IgD-negative memory B cell (primary cell): ENCODE results near the gene GALR2. TPM values are rescaled to one million over a fixed set of nuclear protein-coding genes. Genes with fewer than 3 reads are reported as not detected.
A peak's percentile ranks its signal among the peaks of the same experiment; 100 is the strongest.
"Not testable (repeated sequence)": the region's sequence is repeated elsewhere in the genome, so short reads cannot be mapped to it uniquely, and the experiment has no call there.

Source experiments
- H3K27ac Mint-ChIP-seq, 3 donors: one replicate each; pipeline ENCODE4 v1.8.0; 2020 to 2022; ENCODE audit warnings: mild to moderate bottlenecking in 3 of 3, mixed read lengths in 3 of 3, moderate library complexity in 1 of 3
- H3K27me3 Mint-ChIP-seq: one replicate; pipeline ENCODE4 v1.8.0; 2021; ENCODE audit warnings: mixed read lengths
- H3K36me3 Mint-ChIP-seq: one replicate; pipeline ENCODE4 v1.8.0; 2020; ENCODE audit warnings: mild to moderate bottlenecking, mixed read lengths
- H3K4me1 Mint-ChIP-seq, 3 donors: one replicate each; pipeline ENCODE4 v1.8.0; 2020 to 2022; ENCODE audit warnings: mixed read lengths in 3 of 3, mild to moderate bottlenecking in 1 of 3
- H3K4me3 Mint-ChIP-seq, 4 donors: one replicate each; pipeline ENCODE4 v1.8.0; 2020 to 2022; ENCODE audit warnings: mild to moderate bottlenecking in 4 of 4, mixed read lengths in 4 of 4, moderate library complexity in 3 of 4
- H3K9me3 Mint-ChIP-seq, 3 donors: one replicate each; pipeline ENCODE4 v1.8.0; 2020 to 2021; ENCODE audit warnings: mixed read lengths in 3 of 3, mild to moderate bottlenecking in 1 of 3
- polyA plus RNA-seq: library from polyadenylated mRNA; unstranded; fragments of 300-500 nt; fragmentation: Illumina TruSeq; gene quantifications from one replicate; pipeline ENCODE4 v1.2.3, GENCODE V29; 2021

GALR2 gene
- polyA plus RNA-seq: 0.21 TPM

DNA sequence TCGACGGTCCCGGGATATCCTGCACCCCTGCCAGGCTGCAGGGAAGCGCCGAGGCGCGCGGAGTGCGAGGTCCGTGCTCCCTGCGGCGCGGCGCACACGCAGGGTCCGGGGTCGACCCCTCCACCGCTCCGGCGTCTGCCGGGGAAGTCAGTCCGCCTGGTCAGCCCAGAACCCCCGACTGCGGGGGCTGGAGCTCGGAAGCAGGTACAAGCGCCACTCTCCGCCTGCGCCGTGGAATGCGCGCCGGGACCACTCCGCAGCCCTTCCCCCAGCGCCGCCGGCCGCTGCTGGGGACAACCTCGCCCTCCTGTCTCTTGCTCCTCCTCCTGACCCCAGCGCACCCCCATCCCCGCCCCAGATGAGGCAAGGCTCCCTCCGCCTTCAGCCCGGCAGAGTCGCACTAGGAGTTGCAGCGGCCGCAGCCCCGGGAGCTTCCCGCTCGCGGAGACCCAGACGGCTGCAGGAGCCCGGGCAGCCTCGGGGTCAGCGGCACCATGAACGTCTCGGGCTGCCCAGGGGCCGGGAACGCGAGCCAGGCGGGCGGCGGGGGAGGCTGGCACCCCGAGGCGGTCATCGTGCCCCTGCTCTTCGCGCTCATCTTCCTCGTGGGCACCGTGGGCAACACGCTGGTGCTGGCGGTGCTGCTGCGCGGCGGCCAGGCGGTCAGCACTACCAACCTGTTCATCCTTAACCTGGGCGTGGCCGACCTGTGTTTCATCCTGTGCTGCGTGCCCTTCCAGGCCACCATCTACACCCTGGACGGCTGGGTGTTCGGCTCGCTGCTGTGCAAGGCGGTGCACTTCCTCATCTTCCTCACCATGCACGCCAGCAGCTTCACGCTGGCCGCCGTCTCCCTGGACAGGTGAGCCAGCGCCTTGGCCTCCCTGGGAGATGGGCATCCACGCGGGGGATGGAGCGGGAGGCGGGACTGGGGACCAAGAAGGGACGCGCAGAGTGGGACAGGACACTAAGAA, at the start of gene GALR2:
Gene GALR2, plus strand, starts transcription at position 392 of the 974 bp plus-strand sequence. Its CDS starts 103 bp downstream, at position 495.
- Mint-ChIP-seq H3K4me1 (peaks cover 30 to 37% (median 37%) of the 10 kb centered on the region in 3 donors), H3K27ac (peak within 1 kb of the TSS; percentile 32 to 95 (median 57)), H3K4me3 (peak within 1 kb of the TSS; percentile 63 to 87 (median 72)), H3K9me3 (peaks cover 0 to 2% (median 0%) of the 10 kb centered on the region in 3 donors), H3K36me3 (peaks cover 1% of the 10 kb centered on the region), H3K27me3 (peaks cover 40% of the 10 kb centered on the region)

GRCh38 chr17:76025294-76025693, 49.3 kb upstream of the GALR2 start:
- Mint-ChIP-seq H3K36me3 (no peaks in the 10 kb centered on the region), H3K4me1 (peaks cover 0 to 7% (median 4%) of the 10 kb centered on the region in 3 donors), H3K9me3 (no peaks in the 10 kb centered on the region), H3K27ac (peak overlapping the region in 1 of 3 donors; percentile 68), H3K4me3 (no peak overlapping the region), H3K27me3 (no peaks in the 10 kb centered on the region)

DNA sequence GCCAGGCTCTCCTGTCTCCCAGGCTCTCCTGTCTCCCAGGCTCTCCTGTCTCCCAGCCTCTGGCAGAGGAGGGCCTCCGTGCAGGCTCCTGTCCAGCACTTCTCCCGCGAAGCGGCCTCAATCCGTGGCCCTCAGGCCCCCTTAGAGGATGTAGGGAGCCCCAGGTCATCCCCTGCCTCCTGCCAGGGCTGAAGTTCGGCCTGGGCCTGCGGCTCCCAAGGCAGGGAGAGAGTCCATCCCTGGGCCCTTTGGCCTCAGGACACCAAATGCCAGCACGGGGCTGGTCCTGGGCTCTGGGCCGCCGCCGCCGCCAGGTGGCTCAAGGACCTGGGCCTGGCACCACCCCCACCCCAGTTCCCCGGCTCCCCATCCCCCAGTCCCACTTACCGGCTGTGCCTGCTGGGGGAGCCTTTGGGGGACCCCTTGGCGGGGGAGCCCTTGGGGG, 47.8 kb upstream of the GALR2 start:
- no peaks in the 10 kb centered on the region for H3K27me3 Mint-ChIP-seq
- peaks cover 0 to 7% (median 4%) of the 10 kb centered on the region in 3 donors for H3K4me1 Mint-ChIP-seq
- no peak overlapping the region for H3K27ac Mint-ChIP-seq
- no peak overlapping the region for H3K4me3 Mint-ChIP-seq
- no peaks in the 10 kb centered on the region for H3K9me3 Mint-ChIP-seq
- H3K36me3 Mint-ChIP-seq: no peaks in the 10 kb centered on the region

- Mint-ChIP-seq H3K9me3 (no peaks in the 10 kb centered on the region), H3K4me1 (peaks cover 0 to 7% (median 4%) of the 10 kb centered on the region in 3 donors), H3K4me3 (no peak within 1 kb of the TSS)
Observed at GRCh38 chr17:76027159-76027839, 47.3 kb upstream of the GALR2 start, which contains the start of gene EVPL. TSS of gene EVPL (minus strand) at chr17:76027306. CDS start at chr17:76027198, 108 bp downstream.

DNA sequence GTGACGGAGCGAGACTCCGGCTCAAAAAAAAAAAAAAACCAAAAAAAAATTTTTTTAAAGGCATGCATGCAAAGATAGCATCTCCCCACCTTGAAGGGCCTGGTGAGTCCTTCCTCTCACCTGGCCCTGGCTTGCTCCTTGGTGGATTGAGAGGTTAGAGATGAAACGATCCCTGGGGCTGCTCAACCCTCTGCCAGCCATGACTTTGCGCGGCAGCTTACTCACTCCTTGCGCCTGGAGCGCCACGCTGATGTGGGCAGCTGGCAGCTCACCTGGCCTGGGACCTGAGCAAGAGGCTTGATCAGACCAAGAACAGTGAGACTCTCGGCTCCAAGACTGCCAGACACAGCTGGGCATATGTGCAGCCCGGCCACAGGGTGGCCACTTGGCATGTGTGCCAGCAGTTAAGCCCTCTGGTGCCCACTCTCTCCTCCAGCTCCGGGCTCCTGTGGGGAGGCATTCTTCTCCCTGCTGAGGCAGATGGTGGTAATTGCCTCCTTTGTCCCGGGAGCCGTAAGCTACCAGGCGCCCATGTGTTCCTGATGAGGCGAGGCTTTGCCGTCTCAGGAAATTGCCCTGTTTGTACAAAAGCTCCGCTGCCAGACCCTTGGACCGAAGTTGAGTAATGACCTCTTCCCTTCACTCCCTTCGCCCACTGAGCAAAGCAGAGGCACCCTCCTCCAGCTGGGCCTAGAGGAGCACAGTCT, 42.4 kb upstream of the GALR2 start:
- Mint-ChIP-seq H3K4me3 (no peak overlapping the region), H3K9me3 (no peaks in the 10 kb centered on the region), H3K27me3 (no peaks in the 10 kb centered on the region), H3K27ac (no peak overlapping the region), H3K36me3 (no peaks in the 10 kb centered on the region), H3K4me1 (peaks cover 0 to 7% (median 4%) of the 10 kb centered on the region in 3 donors)

More at GRCh38 chr17:76027159-76027839, 47.3 kb upstream of the GALR2 start, which contains the start of gene EVPL:
- Mint-ChIP-seq H3K27me3 (no peaks in the 10 kb centered on the region), H3K36me3 (no peaks in the 10 kb centered on the region), H3K27ac (peak within 1 kb of the TSS in 1 of 3 donors; percentile 69)

GRCh38 chr17:76032780-76033108, 41.8 kb upstream of the GALR2 start:
- H3K9me3 Mint-ChIP-seq: no peaks in the 10 kb centered on the region
- no peaks in the 10 kb centered on the region for H3K36me3 Mint-ChIP-seq
- H3K27ac Mint-ChIP-seq: no peak overlapping the region
- H3K4me3 Mint-ChIP-seq: no peak overlapping the region
- peaks cover 0 to 7% (median 4%) of the 10 kb centered on the region in 3 donors for H3K4me1 Mint-ChIP-seq
- H3K27me3 Mint-ChIP-seq: no peaks in the 10 kb centered on the region

DNA sequence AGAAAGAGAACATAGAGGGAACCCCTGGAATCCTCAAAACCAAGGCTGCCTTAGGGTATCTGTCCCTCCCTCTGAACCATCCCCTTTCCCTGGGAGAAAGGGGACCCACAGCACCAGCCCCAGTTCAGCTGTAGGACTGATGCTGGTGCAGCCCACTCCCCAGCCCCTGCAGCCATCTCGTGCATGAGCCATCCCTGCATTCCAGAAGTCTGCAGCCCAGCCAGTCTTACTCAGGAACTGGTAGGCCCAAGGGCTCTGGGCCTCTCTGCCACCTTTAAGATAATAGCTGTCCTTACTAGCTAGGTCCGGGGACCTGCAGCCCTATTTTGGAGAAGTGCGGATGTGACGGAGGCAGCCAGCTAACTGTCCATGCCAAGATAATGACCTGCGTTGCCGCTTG, 41.4 kb upstream of the GALR2 start:
- H3K4me3 Mint-ChIP-seq: no peak overlapping the region
- no peak overlapping the region for H3K27ac Mint-ChIP-seq
- H3K4me1 Mint-ChIP-seq: peaks cover 0 to 7% (median 4%) of the 10 kb centered on the region in 3 donors
- H3K36me3 Mint-ChIP-seq: no peaks in the 10 kb centered on the region
- H3K9me3 Mint-ChIP-seq: no peaks in the 10 kb centered on the region
- no peaks in the 10 kb centered on the region for H3K27me3 Mint-ChIP-seq

- H3K27me3 Mint-ChIP-seq: no peaks in the 10 kb centered on the region
- peaks cover 2% of the 10 kb centered on the region for H3K36me3 Mint-ChIP-seq
- H3K4me1 Mint-ChIP-seq: peaks cover 0 to 3% (median 2%) of the 10 kb centered on the region in 3 donors
- H3K9me3 Mint-ChIP-seq: no peaks in the 10 kb centered on the region
- H3K27ac Mint-ChIP-seq: no peak overlapping the region
- no peak overlapping the region for H3K4me3 Mint-ChIP-seq
Observed at GRCh38 chr17:76034428-76035350, 39.9 kb upstream of the GALR2 start.

DNA sequence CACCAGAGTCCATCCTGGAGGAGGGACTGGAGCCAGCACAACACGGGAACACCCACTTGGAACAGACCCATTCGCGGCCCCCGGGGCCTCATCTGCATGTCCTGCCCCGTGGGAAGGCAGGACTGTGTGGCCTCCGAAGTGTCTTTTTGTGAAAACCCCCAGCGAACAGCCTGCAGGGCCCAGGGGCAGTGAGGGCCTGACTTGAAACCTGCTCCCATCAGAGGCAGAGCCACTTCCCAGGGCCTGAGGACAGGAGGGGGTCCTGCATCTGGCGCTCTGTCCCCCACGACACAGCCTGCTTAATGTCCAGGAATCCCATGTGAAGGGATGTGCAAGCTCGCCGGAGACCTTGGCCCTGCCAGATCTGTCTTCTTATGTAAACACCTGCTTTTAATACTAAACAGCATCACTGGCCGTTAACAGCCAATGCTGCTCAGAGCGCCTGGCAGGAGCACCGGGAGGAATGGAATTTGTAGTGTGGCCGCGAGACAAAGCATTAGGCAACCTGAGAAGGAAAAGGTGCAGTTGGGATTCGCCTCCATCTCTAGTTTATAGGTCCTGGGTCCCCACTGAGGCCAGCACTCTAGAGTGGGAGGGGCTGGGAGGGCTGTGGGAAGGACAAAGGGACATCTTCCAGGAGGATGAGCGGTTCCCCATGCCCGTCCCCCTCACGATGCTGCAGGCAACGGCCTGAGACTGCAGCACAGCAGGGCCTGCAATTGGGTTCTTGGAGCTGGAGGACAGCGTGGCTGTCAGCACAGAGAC, 37.9 kb upstream of the GALR2 start:
- Mint-ChIP-seq H3K27ac (no peak overlapping the region), H3K4me3 (no peak overlapping the region), H3K4me1 (no peaks in the 10 kb centered on the region), H3K27me3 (no peaks in the 10 kb centered on the region), H3K9me3 (no peaks in the 10 kb centered on the region), H3K36me3 (peaks cover 2% of the 10 kb centered on the region)

DNA sequence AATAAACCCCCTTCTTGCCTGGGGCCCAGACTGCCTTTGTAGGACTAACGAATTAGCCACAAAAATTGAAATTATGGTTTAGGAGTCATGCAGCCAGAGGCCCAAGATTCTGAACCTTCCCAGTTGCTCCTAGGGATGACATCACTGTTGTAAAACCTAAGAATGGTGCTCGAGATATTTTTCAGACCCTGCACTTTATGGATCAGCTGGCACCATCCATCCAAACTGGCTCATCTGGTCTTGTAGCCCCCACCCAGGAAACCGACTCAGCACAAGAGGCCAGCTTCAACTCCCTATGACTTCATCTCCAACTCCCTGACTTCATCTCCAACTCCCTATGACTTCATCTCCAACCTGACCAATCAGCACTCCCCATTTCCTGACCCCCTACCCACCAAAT, 36.5 kb upstream of the GALR2 start:
- Mint-ChIP-seq H3K4me1 (no peaks in the 10 kb centered on the region), H3K4me3 (no peak overlapping the region)

DNA sequence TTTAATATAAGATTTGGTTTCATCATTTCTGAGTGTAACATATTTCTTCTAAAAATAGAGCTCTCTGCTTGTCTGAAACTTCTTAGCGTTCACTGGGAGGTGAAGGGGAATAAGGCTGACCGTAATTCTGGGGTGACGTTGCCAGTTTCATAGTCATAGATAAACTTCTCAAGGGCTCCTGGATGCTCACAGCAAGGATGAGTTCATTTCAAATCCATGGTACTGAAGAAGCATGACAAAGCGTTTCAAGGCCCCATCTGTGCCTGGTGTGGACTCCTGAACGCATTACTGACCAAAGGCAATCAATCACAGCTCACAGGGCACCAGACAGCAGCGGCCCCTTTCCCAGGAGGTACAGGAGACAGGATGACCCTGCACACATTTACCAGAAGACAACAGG, 35.5 kb upstream of the GALR2 start:
- Mint-ChIP-seq H3K27ac (no peak overlapping the region), H3K4me1 (no peaks in the 10 kb centered on the region), H3K36me3 (peaks cover 2% of the 10 kb centered on the region), H3K27me3 (no peaks in the 10 kb centered on the region), H3K4me3 (no peak overlapping the region), H3K9me3 (no peaks in the 10 kb centered on the region)

More for the DNA sequence above, 36.5 kb upstream of the GALR2 start:
- H3K27ac Mint-ChIP-seq: peak overlapping the region in 1 of 3 donors; percentile 88
- H3K9me3 Mint-ChIP-seq: no peaks in the 10 kb centered on the region
- peaks cover 2% of the 10 kb centered on the region for H3K36me3 Mint-ChIP-seq
- H3K27me3 Mint-ChIP-seq: no peaks in the 10 kb centered on the region

GRCh38 chr17:76040376-76040775, 34.2 kb upstream of the GALR2 start:
- Mint-ChIP-seq H3K36me3 (peaks cover 2% of the 10 kb centered on the region), H3K27ac (peak overlapping the region in 1 of 3 donors; percentile 47), H3K9me3 (no peaks in the 10 kb centered on the region), H3K27me3 (no peaks in the 10 kb centered on the region), H3K4me3 (no peak overlapping the region), H3K4me1 (no peaks in the 10 kb centered on the region)

- H3K9me3 Mint-ChIP-seq, H3K4me1 Mint-ChIP-seq, H3K27ac Mint-ChIP-seq, H3K4me3 Mint-ChIP-seq, H3K36me3 Mint-ChIP-seq, H3K27me3 Mint-ChIP-seq: not testable (repeated sequence)
Observed at GRCh38 chr17:76042868-76043267, 31.7 kb upstream of the GALR2 start.
